Kidney (tissue), 14 donors: ENCODE results near the gene FAM13A. TPM values are rescaled to one million over a fixed set of nuclear protein-coding genes. Genes with fewer than 3 reads are reported as not detected.

Experiments used
- DNase-seq, 5 donors: peaks; one replicate each; pipeline ENCODE4 v3.0.0-alpha.2; 2013 to 2020
- FAIRE-seq: peaks from 2 replicates; lab custom pipeline; 2012; peaks lifted over from hg19 to GRCh38; lab: Jason Lieb, UNC
- H3K27ac ChIP-seq, 2 donors: one replicate each; pipeline ENCODE4 v1.7.0; 2013; ENCODE audit warnings: low read depth in 2 of 2, low read length in 2 of 2, inconsistent platforms in 1 of 2
- H3K27me3 ChIP-seq: one replicate; pipeline ENCODE4 v1.7.1; 2013; ENCODE audit warnings: low read length, inconsistent platforms; ENCODE audit not compliant: control insufficient read depth, insufficient read depth
- H3K36me3 ChIP-seq, 3 donors: one replicate each; pipeline versions ENCODE4 v1.7.0 to v1.7.1; 2013; ENCODE audit warnings: low read length in 3 of 3, control low read depth in 1 of 3, inconsistent platforms in 1 of 3; ENCODE audit not compliant: insufficient read depth in 3 of 3, control insufficient read depth in 2 of 3
- H3K4me1 ChIP-seq, 3 donors: one replicate each; pipeline versions ENCODE4 v1.7.0 to v1.7.1; 2013; ENCODE audit warnings: low read length in 3 of 3, inconsistent platforms in 1 of 3, low read depth in 1 of 3; ENCODE audit not compliant: control insufficient read depth in 2 of 3, insufficient read depth in 2 of 3
- H3K4me3 ChIP-seq, 3 donors: one replicate each; pipeline versions ENCODE4 v1.7.0 to v1.8.1; 2013; ENCODE audit warnings: low read length in 3 of 3, control low read depth in 1 of 3, inconsistent platforms in 1 of 3
- H3K9ac ChIP-seq, 3 donors: one replicate each; pipeline versions ENCODE4 v1.7.0 to v1.7.1; 2013; ENCODE audit warnings: low read length in 3 of 3, control low read depth in 1 of 3, inconsistent platforms in 1 of 3
- H3K9me3 ChIP-seq, 3 donors: one replicate each; pipeline versions ENCODE4 v1.7.0 to v1.7.1; 2013; ENCODE audit warnings: low read length in 3 of 3, control low read depth in 1 of 3, inconsistent platforms in 1 of 3; ENCODE audit not compliant: control insufficient read depth in 2 of 3, insufficient read depth in 1 of 3
- intact Hi-C: fragments of 100-400 bp; cut with DNase I; formaldehyde crosslinking; loops from one replicate; pipeline ENCODE4 v1.11.1; 2022
- polyA plus RNA-seq: library from polyadenylated mRNA; stranded (reverse); fragments of 350-450 nt; fragmentation: Illumina TruSeq; extraction: RNeasy Lipid Tissue Mini Kit (QIAGEN cat#74804); gene quantifications from one replicate; pipeline ENCODE4 v1.2.3, GENCODE V29; 2014; ENCODE audit warnings: low read depth, low replicate concordance; ENCODE audit not compliant: insufficient read depth
- total RNA-seq: library from RNA; stranded (reverse); fragmentation: NEBNext Ultra II Directional; extraction: Animal tissue kit (Norgen Biotek cat#: 25700); gene quantifications from one replicate; pipeline ENCODE4 v1.2.1, GENCODE V29; 2021
- TF ChIP-seq, protein P1 (sequence below): IDR thresholded peaks from 3 replicates; pipeline ENCODE4 v1.5.1; 2012; ENCODE audit warnings: mild to moderate bottlenecking, moderate library complexity, borderline replicate concordance; ENCODE audit not compliant: insufficient read depth; ENCODE audit errors: extremely low read depth
- donor health status: control.
- donor health status: control.
- donor health status: control.
- donor health status: control.
- donor health status: control.
- donor health status: DM: yes; HTN: yes; CAD: no.
- donor health status: Normal renal cell carcinoma (clear cell type).

FAM13A gene
- total and polyA plus RNA-seq, 2 donors from 2014 or later = 12.9 to 48.3 TPM

DNA sequence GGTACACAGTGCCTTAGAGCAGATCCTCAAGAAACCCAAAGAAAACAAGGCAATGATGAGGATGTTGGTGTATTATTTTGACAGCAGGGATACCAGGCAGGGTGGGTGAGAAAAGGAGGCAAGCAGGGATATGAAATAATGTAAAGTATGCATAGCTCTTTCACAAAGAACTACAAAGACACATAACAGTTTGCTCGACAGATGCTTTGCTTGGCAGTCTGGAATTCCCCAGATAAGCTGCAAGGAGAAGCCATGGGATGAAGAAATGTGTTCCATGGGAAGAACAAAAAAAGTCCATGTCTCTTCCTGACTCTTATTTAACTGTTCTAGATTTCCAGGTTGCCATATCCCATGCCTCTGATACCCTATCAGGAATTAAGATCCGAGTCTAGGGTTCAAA is 75.4 kb downstream of the FAM13A start:
- intact Hi-C loops = no loop called here
- no peaks in the 10 kb centered on the region for H3K36me3 ChIP-seq
- no peaks in the 10 kb centered on the region for H3K27me3 ChIP-seq
- no peak for DNase-seq
- H3K27ac ChIP-seq = no peak overlapping the region
- H3K4me1 ChIP-seq = no peaks in the 10 kb centered on the region
- no peak overlapping the region for H3K9ac ChIP-seq
- no peaks in the 10 kb centered on the region for H3K9me3 ChIP-seq
- H3K4me3 ChIP-seq = no peak overlapping the region
- TF ChIP-seq, protein P1, sequence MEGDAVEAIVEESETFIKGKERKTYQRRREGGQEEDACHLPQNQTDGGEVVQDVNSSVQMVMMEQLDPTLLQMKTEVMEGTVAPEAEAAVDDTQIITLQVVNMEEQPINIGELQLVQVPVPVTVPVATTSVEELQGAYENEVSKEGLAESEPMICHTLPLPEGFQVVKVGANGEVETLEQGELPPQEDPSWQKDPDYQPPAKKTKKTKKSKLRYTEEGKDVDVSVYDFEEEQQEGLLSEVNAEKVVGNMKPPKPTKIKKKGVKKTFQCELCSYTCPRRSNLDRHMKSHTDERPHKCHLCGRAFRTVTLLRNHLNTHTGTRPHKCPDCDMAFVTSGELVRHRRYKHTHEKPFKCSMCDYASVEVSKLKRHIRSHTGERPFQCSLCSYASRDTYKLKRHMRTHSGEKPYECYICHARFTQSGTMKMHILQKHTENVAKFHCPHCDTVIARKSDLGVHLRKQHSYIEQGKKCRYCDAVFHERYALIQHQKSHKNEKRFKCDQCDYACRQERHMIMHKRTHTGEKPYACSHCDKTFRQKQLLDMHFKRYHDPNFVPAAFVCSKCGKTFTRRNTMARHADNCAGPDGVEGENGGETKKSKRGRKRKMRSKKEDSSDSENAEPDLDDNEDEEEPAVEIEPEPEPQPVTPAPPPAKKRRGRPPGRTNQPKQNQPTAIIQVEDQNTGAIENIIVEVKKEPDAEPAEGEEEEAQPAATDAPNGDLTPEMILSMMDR = no peak
- FAIRE-seq = no peak

DNA sequence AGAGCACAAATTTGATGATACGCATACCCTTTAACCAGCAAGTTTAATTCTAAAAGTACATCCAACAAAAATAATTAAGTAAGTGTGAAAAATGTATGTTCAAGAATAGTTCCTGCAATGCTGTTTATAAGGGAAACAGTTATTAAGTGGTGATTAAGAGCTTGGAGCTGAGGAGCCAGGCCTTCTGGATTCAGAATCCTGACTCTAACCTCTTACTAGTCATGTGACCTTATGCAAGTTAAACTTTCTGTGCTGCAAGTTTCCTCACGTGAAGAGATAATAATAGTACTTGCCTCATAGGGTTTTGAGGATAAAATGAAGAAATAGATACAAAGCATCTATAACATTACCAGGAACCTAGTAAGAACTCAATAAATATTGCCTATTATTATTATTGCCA is 77.7 kb downstream of the FAM13A start:
- Histone ChIP-seq H3K27ac (no peak overlapping the region), H3K4me3 (no peak overlapping the region), H3K4me1 (no peaks in the 10 kb centered on the region), H3K9me3 (no peaks in the 10 kb centered on the region), H3K27me3 (no peaks in the 10 kb centered on the region), H3K36me3 (no peaks in the 10 kb centered on the region), H3K9ac (no peak overlapping the region)
- FAIRE-seq = no peak
- TF ChIP-seq, protein P1 = no peak
- intact Hi-C loops = no loop called here
- DNase-seq = no peak

DNA sequence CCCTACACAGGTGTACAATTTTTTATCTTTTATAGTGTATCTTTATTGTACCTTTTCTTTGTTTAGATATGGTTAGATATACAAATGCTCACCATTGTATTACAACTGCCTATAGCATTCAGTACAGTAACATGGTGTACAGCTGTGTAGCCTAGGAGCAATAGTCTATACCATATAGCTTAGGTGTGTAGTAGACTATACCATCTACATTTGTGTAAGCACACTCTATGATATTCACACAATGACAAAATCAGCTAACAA is 80.3 kb downstream of the FAM13A start:
- no peaks in the 10 kb centered on the region for H3K4me1 ChIP-seq
- H3K9me3 ChIP-seq = no peaks in the 10 kb centered on the region
- H3K4me3 ChIP-seq = no peak overlapping the region
- DNase-seq (no peak), FAIRE-seq (no peak)
- H3K27me3 ChIP-seq = no peaks in the 10 kb centered on the region
- no peaks in the 10 kb centered on the region for H3K36me3 ChIP-seq
- H3K9ac ChIP-seq = no peak overlapping the region
- TF ChIP-seq, protein P1 = no peak
- intact Hi-C loops = no loop called here
- no peak overlapping the region for H3K27ac ChIP-seq
